ENCODE data around the gene SLC2A8.

GRCh38 chr9:127384901-127385300 is 12.1 kb upstream of the SLC2A8 start:
- TF ChIP-seq NFYB (CRISPR knock-in tag; conservative IDR thresholded peaks at IDR 0.05; ENCODE audit: low read depth) (no peak), TP53 (CRISPR knock-in tag; IDR thresholded peaks at IDR 0.05) (no peak), CTCF (IDR thresholded peaks at IDR 0.05) (no peak), HMGXB4 (CRISPR knock-in tag; IDR thresholded peaks at IDR 0.05) (no peak), ARID4B (CRISPR knock-in tag; IDR thresholded peaks at IDR 0.05; ENCODE audit: borderline replicate concordance) (no peak), NFE2L1 (CRISPR knock-in tag; IDR thresholded peaks at IDR 0.05) (no peak)

Data from WTC11 (cell line).